Keratinocyte (primary cell): ENCODE data around the gene PDE8A. TPM values are rescaled to one million over a fixed set of nuclear protein-coding genes. Genes with fewer than 3 reads are reported as not detected.

Experiments used
- DNase-seq: peaks from one replicate; pipeline ENCODE4 v3.0.0-alpha.2; 2011; ENCODE audit warnings: low read depth, missing footprints, low spot score
- FAIRE-seq: peaks from 2 replicates; lab custom pipeline; 2011; peaks lifted over from hg19 to GRCh38; lab: Jason Lieb, UNC
- H2AFZ ChIP-seq: 2 replicates; pipeline ENCODE4 v1.6.0; 2012; ENCODE audit warnings: low read length, control low read depth, inconsistent platforms; ENCODE audit not compliant: control insufficient read depth
- H3K27ac ChIP-seq: 2 replicates; pipeline ENCODE4 v1.5.1; 2011; ENCODE audit warnings: low read length; ENCODE audit not compliant: control insufficient read depth, insufficient read depth
- H3K27me3 ChIP-seq: 3 replicates; pipeline ENCODE4 v1.6.0; 2011; ENCODE audit warnings: low read length; ENCODE audit not compliant: control insufficient read depth, insufficient read depth; ENCODE audit errors: extremely low read depth
- H3K36me3 ChIP-seq, 2 experiments: 2 replicates in 1 of 2; 3 replicates in 1 of 2; pipeline ENCODE4 v1.5.1; 2011; ENCODE audit warnings: low read length in 2 of 2, mild to moderate bottlenecking in 1 of 2; ENCODE audit not compliant: control insufficient read depth in 2 of 2, insufficient read depth in 2 of 2; ENCODE audit errors: extremely low read depth in 1 of 2
- H3K4me1 ChIP-seq: 3 replicates; pipeline ENCODE4 v1.5.1; 2011; ENCODE audit warnings: low read length; ENCODE audit not compliant: control insufficient read depth, insufficient read depth; ENCODE audit errors: extremely low read depth
- H3K4me2 ChIP-seq: 3 replicates; pipeline ENCODE4 v1.6.0; 2011; ENCODE audit warnings: low read depth, low read length; ENCODE audit not compliant: control insufficient read depth, insufficient read depth; ENCODE audit errors: extremely low read depth
- H3K4me3 ChIP-seq, 3 experiments: fragments of 200-600 bp in 1 of 3; sonication (generic) in 1 of 3; 2 replicates in 2 of 3; 3 replicates in 1 of 3; pipeline ENCODE4 v1.5.1; 2011 to 2016; ENCODE audit warnings: low read length in 3 of 3, mild to moderate bottlenecking in 3 of 3, control low read depth in 2 of 3, inconsistent platforms in 1 of 3, low read depth in 1 of 3, mixed read lengths in 1 of 3, mixed run types in 1 of 3, moderate library complexity in 1 of 3; ENCODE audit not compliant: control insufficient read depth in 2 of 3, insufficient read depth in 2 of 3; ENCODE audit errors: extremely low read depth in 1 of 3
- H3K79me2 ChIP-seq: 2 replicates; pipeline ENCODE4 v1.6.0; 2012; ENCODE audit warnings: low read length; ENCODE audit not compliant: control insufficient read depth, insufficient read depth
- H3K9ac ChIP-seq: 3 replicates; pipeline ENCODE4 v1.6.0; 2011; ENCODE audit warnings: low read length; ENCODE audit not compliant: control insufficient read depth, insufficient read depth; ENCODE audit errors: extremely low read depth
- H3K9me1 ChIP-seq: 3 replicates; pipeline ENCODE4 v1.6.0; 2011; ENCODE audit warnings: low read length; ENCODE audit not compliant: control insufficient read depth, insufficient read depth; ENCODE audit errors: extremely low read depth
- H3K9me3 ChIP-seq: 2 replicates; pipeline ENCODE4 v1.5.1; 2012; ENCODE audit warnings: low read depth, low read length; ENCODE audit not compliant: control insufficient read depth
- H4K20me1 ChIP-seq: 3 replicates; pipeline ENCODE4 v1.6.0; 2011; ENCODE audit warnings: low read length; ENCODE audit not compliant: control insufficient read depth, insufficient read depth; ENCODE audit errors: extremely low read depth
- CTCF ChIP-seq, 3 experiments: IDR thresholded peaks in 1 of 3; conservative IDR thresholded peaks in 1 of 3; optimal IDR thresholded peaks in 1 of 3; 2 replicates in 2 of 3; 3 replicates in 1 of 3; pipeline versions ENCODE3 to v1.5.1; 2011; ENCODE audit warnings: low read length in 3 of 3, mild to moderate bottlenecking in 3 of 3, moderate library complexity in 2 of 3, control low read depth in 1 of 3, inconsistent platforms in 1 of 3; ENCODE audit not compliant: insufficient read depth in 2 of 3; ENCODE audit errors: extremely low read depth in 1 of 3
- EZH2 ChIP-seq: IDR thresholded peaks from one replicate; pipeline ENCODE4 v1.6.1; 2012; ENCODE audit warnings: inconsistent platforms, mild to moderate bottlenecking, low read length, moderate library complexity
- dilution Hi-C: fragments of 300-500 bp; cut with MboI; formaldehyde crosslinking; loops from one replicate; pipeline ENCODE4 v1.7.0; 2020; ENCODE audit warnings: low sequenced_read_pairs; ENCODE audit not compliant: extremely low pct_ligation_motif_present
- polyA plus RNA-seq, 5 experiments: library from polyadenylated mRNA; depleted of rRNA in 3 of 5; stranded (reverse) in 3 of 5; stranded (forward) in 1 of 5; unstranded in 1 of 5; fragments of >200 nt; gene quantifications; 1 replicate in 1 of 5; 2 replicates in 3 of 5; 3 replicates in 1 of 5; pipeline versions ENCODE4 v1.2.1 to v1.2.3, GENCODE V29; 2011 to 2012; ENCODE audit warnings: missing spikeins in 2 of 5, low read depth in 1 of 5, low replicate concordance in 1 of 5

Gene PDE8A
- polyA plus RNA-seq, 1 donor (not counting 4 experiments of a cell fraction or from before 2014, with no cell fraction given): 24.1 TPM

- Histone ChIP-seq H3K79me2 (peaks cover 18% of the 10 kb centered on the region), H3K9me1 (no peaks in the 10 kb centered on the region), H3K36me3 (no peaks in the 10 kb centered on the region), H3K9me3 (no peaks in the 10 kb centered on the region), H4K20me1 (no peaks in the 10 kb centered on the region), H3K27me3 (no peaks in the 10 kb centered on the region), H3K4me2 (no peak overlapping the region), H3K9ac (no peak overlapping the region), H2AFZ (no peak overlapping the region), H3K4me1 (no peaks in the 10 kb centered on the region), H3K4me3 (no peak overlapping the region), H3K27ac (no peak overlapping the region)
- dilution Hi-C loops: no loop called here
- DNase-seq (no peak), FAIRE-seq (no peak)
- TF ChIP-seq EZH2: no peak
- TF ChIP-seq CTCF (optimal IDR thresholded peaks at IDR 0.05 in 1 of 3, IDR thresholded peaks at IDR 0.05 in 1 of 3, conservative IDR thresholded peaks at IDR 0.05 in 1 of 3; ENCODE audit: extremely low read depth in 1 of 3, insufficient read depth in 2 of 3, low read length in 3 of 3): no peak
These were observed 27.0 kb downstream of the PDE8A start for GRCh38 chr15:85008474-85009260.

- no peak for TF ChIP-seq EZH2
- no peak for TF ChIP-seq CTCF (optimal IDR thresholded peaks at IDR 0.05 in 1 of 3, IDR thresholded peaks at IDR 0.05 in 1 of 3, conservative IDR thresholded peaks at IDR 0.05 in 1 of 3; ENCODE audit: extremely low read depth in 1 of 3, insufficient read depth in 2 of 3, low read length in 3 of 3)
- Histone ChIP-seq H3K4me2 (no peak overlapping the region), H3K27ac (no peak overlapping the region), H4K20me1 (no peaks in the 10 kb centered on the region), H3K27me3 (no peaks in the 10 kb centered on the region), H3K36me3 (no peaks in the 10 kb centered on the region), H3K79me2 (peaks cover 19% of the 10 kb centered on the region), H2AFZ (no peak overlapping the region), H3K4me3 (no peak overlapping the region), H3K9me1 (no peaks in the 10 kb centered on the region), H3K4me1 (no peaks in the 10 kb centered on the region), H3K9me3 (no peaks in the 10 kb centered on the region), H3K9ac (no peak overlapping the region)
- DNase-seq (no peak), FAIRE-seq (no peak)
- dilution Hi-C loops: no loop called here
These were observed 27.8 kb downstream of the PDE8A start for GRCh38 chr15:85009435-85009834.
